Hepatocyte (in vitro differentiated cells): Measurements from ENCODE around the gene CCL4L2.

ENCODE experiments used
- CTCF ChIP-seq: fragments of 200-600 bp; sonication (generic); IDR thresholded peaks from 2 replicates; pipeline ENCODE4 v1.5.1; 2016; ENCODE audit warnings: antibody characterized with exemption, mild to moderate bottlenecking; ENCODE audit not compliant: poor library complexity
- EZH2 ChIP-seq: fragments of 200-600 bp; sonication (generic); IDR thresholded peaks from 2 replicates; pipeline ENCODE4 v1.6.1; 2016; ENCODE audit warnings: antibody characterized with exemption, mild to moderate bottlenecking, borderline replicate concordance
- EZH2phosphoT487 ChIP-seq: fragments of 200-600 bp; sonication (generic); IDR thresholded peaks from one replicate; pipeline ENCODE4 v1.6.1; 2018; ENCODE audit warnings: antibody characterized with exemption, mild to moderate bottlenecking, low read depth, moderate library complexity; ENCODE audit not compliant: unreplicated experiment, severe bottlenecking

- TF ChIP-seq CTCF (no peak), EZH2phosphoT487 (no peak), EZH2 (no peak)
These were observed 5.0 kb upstream of the CCL4L2 start for GRCh38 chr17:36205637-36206485.
